Panc1 (cell line): Measurements from ENCODE around the gene PRKG1.

Experiments
- CTCF ChIP-seq: fragments of 450-650 bp; IDR thresholded peaks from 2 replicates; pipeline ENCODE4 v1.5.1; 2017; ENCODE audit warnings: mild to moderate bottlenecking
- POLR2AphosphoS5 ChIP-seq: IDR thresholded peaks from 2 replicates; pipeline ENCODE4 v1.6.1; 2012; ENCODE audit warnings: mild to moderate bottlenecking, low read depth, low read length, moderate library complexity
- REST ChIP-seq, 2 experiments: IDR thresholded peaks; 2 replicates each; pipeline ENCODE4 v1.6.1; 2011 to 2012; ENCODE audit warnings: low read depth in 2 of 2, control low read depth in 1 of 2, low read length in 1 of 2, mild to moderate bottlenecking in 1 of 2, moderate library complexity in 1 of 2; ENCODE audit not compliant: insufficient read depth in 1 of 2

- TF ChIP-seq POLR2AphosphoS5 (no peak), REST (IDR thresholded peaks at IDR 0.05; ENCODE audit: insufficient read depth in 1 of 2, low read depth in 2 of 2, low read length in 1 of 2) (no peak), CTCF (no peak)
Observed at GRCh38 chr10:51542853-51543252, 468.6 kb downstream of the PRKG1 start.
